HG03469 (cell line): ENCODE data around the gene SOD3.

Experiments
- ATAC-seq: cut with Tn5 transposase; IDR thresholded peaks from one replicate; pipeline ENCODE4 v1.9.1; 2021; ENCODE audit warnings: mild to moderate bottlenecking, moderate library complexity, moderate number of reproducible peaks; ENCODE audit not compliant: unreplicated experiment

The SOD3 gene

GRCh38 chr4:24775032-24775605 lies 20.3 kb upstream of the SOD3 start:
- ATAC-seq: no peak

GRCh38 chr4:24775750-24776149 lies 19.6 kb upstream of the SOD3 start:
- ATAC-seq: no peak

GRCh38 chr4:24777536-24778463 lies 17.6 kb upstream of the SOD3 start:
- ATAC-seq: no peak

- no peak for ATAC-seq
Observed at GRCh38 chr4:24778464-24779225, 16.7 kb upstream of the SOD3 start.

GRCh38 chr4:24780936-24781495 lies 14.4 kb upstream of the SOD3 start:
- no peak for ATAC-seq

GRCh38 chr4:24781999-24782745 lies 13.2 kb upstream of the SOD3 start:
- ATAC-seq: no peak

- ATAC-seq: no peak
Observed at GRCh38 chr4:24783506-24783905, 11.9 kb upstream of the SOD3 start.

- no peak for ATAC-seq
Observed at GRCh38 chr4:24791043-24791442, 4.3 kb upstream of the SOD3 start.

- ATAC-seq: no peak
Observed at GRCh38 chr4:24792552-24792951, 2.8 kb upstream of the SOD3 start.

- no peak for ATAC-seq
Observed at GRCh38 chr4:24793219-24794005, 2.0 kb upstream of the SOD3 start.

- no peak for ATAC-seq
Observed at GRCh38 chr4:24794051-24794450, 1.3 kb upstream of the SOD3 start.

GRCh38 chr4:24794480-24794879 lies 893 bp upstream of the SOD3 start:
- ATAC-seq: no peak

GRCh38 chr4:24795666-24796381 lies 451 bp downstream of the SOD3 start:
- no peak for ATAC-seq

GRCh38 chr4:24796620-24797019 lies 1.2 kb downstream of the SOD3 start:
- no peak for ATAC-seq

GRCh38 chr4:24798036-24798610 lies 2.8 kb downstream of the SOD3 start:
- ATAC-seq: no peak

- no peak for ATAC-seq
Observed at GRCh38 chr4:24799196-24799543, 3.8 kb downstream of the SOD3 start.

- ATAC-seq: no peak
Observed at GRCh38 chr4:24799544-24800324, 4.4 kb downstream of the SOD3 start.

GRCh38 chr4:24800325-24800895 lies 5.0 kb downstream of the SOD3 start:
- no peak for ATAC-seq
